Upper lobe of right lung (tissue), 1 donor: ENCODE measurements around the gene PLXNA4. TPM values are rescaled to one million over a fixed set of nuclear protein-coding genes. Genes with fewer than 3 reads are reported as not detected.

ENCODE experiments used
- ATAC-seq: fragments of 200-7000 bp; cut with Tn5 transposase; one replicate; pipeline ENCODE4 v1.9.1; 2020; ENCODE audit warnings: mild to moderate bottlenecking, moderate library complexity
- DNase-seq: peaks from one replicate; pipeline ENCODE4 v3.0.0-alpha.2; 2020
- H3K27ac ChIP-seq: fragments of 200-600 bp; one replicate; pipeline ENCODE4 v1.8.0; 2022
- H3K27me3 ChIP-seq: fragments of 200-600 bp; one replicate; pipeline ENCODE4 v1.8.0; 2022; ENCODE audit warnings: mild to moderate bottlenecking
- H3K36me3 ChIP-seq: fragments of 200-600 bp; one replicate; pipeline ENCODE4 v1.8.0; 2022
- H3K4me1 ChIP-seq: fragments of 200-600 bp; one replicate; pipeline ENCODE4 v1.8.0; 2022
- H3K4me3 ChIP-seq: fragments of 200-600 bp; one replicate; pipeline ENCODE4 v1.8.0; 2022; ENCODE audit warnings: mild to moderate bottlenecking
- H3K9me3 ChIP-seq: fragments of 200-600 bp; one replicate; pipeline ENCODE4 v1.8.0; 2022
- CTCF ChIP-seq: fragments of 200-600 bp; IDR thresholded peaks from one replicate; pipeline ENCODE4 v1.8.0; 2022; ENCODE audit warnings: antibody characterized with exemption
- intact Hi-C: fragments of 100-400 bp; cut with DNase I; formaldehyde crosslinking; loops from one replicate; pipeline ENCODE4 v1.11.0; 2022
- total RNA-seq: library from RNA; stranded (reverse); fragmentation: NEBNext Ultra II Directional; extraction: Animal tissue kit (Norgen Biotek cat#: 25700); gene quantifications from one replicate; pipeline ENCODE4 v1.2.1, GENCODE V29; 2021
- donor health status: DM: no; HTN: yes; CAD: no; lungs with severe emphysema.

The PLXNA4 gene
- total RNA-seq, 1 donor from 2014 or later, result 7.2 TPM

GRCh38 chr7:132546366-132547127, 29.7 kb downstream of the PLXNA4 start:
- H3K27ac ChIP-seq, result no peak overlapping the region
- ATAC-seq, result no peak
- no peak for TF ChIP-seq CTCF
- no peaks in the 10 kb centered on the region for H3K9me3 ChIP-seq
- no peaks in the 10 kb centered on the region for H3K27me3 ChIP-seq
- intact Hi-C loops, result no loop called here
- no peak for DNase-seq
- H3K36me3 ChIP-seq, result no peaks in the 10 kb centered on the region
- H3K4me3 ChIP-seq, result no peak overlapping the region
- H3K4me1 ChIP-seq, result no peaks in the 10 kb centered on the region

- intact Hi-C loops, result no loop called here
- no peak for TF ChIP-seq CTCF
- ATAC-seq, result no peak
- no peak overlapping the region for H3K27ac ChIP-seq
- H3K9me3 ChIP-seq, result no peaks in the 10 kb centered on the region
- H3K27me3 ChIP-seq, result no peaks in the 10 kb centered on the region
- H3K4me1 ChIP-seq, result no peaks in the 10 kb centered on the region
- H3K36me3 ChIP-seq, result no peaks in the 10 kb centered on the region
- DNase-seq, result no peak
- H3K4me3 ChIP-seq, result no peak overlapping the region
Measured at GRCh38 chr7:132545756-132546155, 30.5 kb downstream of the PLXNA4 start.

DNA sequence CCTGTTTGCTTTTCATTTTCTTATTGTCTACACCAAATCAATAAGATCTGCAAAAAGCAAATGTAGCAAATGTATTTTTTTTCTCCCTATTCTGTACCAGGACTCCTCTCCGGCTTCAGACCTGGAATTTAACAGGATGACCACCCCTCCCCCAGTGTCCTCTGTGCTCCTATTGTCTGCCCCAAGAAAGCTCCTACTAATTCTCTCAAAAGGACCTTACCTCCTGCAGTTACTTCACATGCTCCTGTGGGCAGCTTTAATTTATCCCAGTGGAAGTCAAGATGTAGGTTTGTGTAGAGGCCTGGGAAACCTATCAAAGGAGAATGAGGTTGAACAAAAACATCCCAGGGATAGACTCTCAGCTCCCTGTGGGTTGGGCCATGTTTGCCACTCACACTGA, 31.3 kb downstream of the PLXNA4 start:
- Histone ChIP-seq H3K36me3 (no peaks in the 10 kb centered on the region), H3K4me1 (no peaks in the 10 kb centered on the region), H3K9me3 (no peaks in the 10 kb centered on the region), H3K4me3 (no peak overlapping the region), H3K27me3 (no peaks in the 10 kb centered on the region), H3K27ac (no peak overlapping the region)
- TF ChIP-seq CTCF, result no peak
- DNase-seq (no peak), ATAC-seq (no peak)
- intact Hi-C loops, result no loop called here

DNA sequence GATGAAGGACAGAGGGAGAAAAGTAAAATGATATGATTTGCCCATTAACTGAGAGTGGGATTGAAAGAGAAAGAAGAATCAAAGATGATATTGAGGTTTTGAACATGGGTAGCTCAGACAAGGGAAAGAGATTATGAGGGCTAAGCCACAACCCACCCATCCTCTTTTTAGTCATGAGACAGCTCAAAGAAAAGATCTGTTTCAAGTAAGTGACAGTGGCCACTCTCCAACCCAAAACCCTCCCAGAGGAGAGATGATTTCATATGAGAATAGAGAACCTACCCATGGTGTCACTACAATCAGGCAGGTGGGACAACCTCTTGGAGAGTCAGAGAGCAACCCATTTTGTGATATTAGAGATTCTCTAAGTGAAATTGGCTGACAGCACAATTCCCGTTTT, 32.2 kb downstream of the PLXNA4 start:
- DNase-seq (no peak), ATAC-seq (no peak)
- no peak overlapping the region for H3K27ac ChIP-seq
- no peak overlapping the region for H3K4me3 ChIP-seq
- H3K9me3 ChIP-seq, result no peaks in the 10 kb centered on the region
- TF ChIP-seq CTCF, result no peak
- H3K36me3 ChIP-seq, result no peaks in the 10 kb centered on the region
- no peaks in the 10 kb centered on the region for H3K27me3 ChIP-seq
- intact Hi-C loops, result no loop called here
- no peaks in the 10 kb centered on the region for H3K4me1 ChIP-seq

DNA sequence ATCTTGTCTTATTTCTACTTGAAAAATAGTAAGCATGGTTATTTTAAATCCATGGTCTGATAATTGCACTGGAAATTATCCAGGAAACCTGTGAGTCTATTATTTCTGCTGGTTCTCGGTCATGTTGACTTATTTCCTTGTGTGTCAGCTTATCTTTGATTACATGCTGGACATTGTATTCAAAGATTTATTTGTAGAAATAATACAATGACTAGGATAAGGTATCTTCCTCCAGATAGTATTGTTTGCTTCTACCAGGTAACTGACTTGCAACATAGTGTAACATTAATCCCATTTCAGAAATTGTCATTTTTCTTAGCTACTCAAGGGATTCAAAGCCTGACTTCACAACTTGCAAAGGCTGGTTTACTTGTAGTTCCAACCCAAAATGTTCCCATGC, 33.4 kb downstream of the PLXNA4 start:
- no peak for DNase-seq
- H3K36me3 ChIP-seq, result no peaks in the 10 kb centered on the region

More for the DNA sequence above, 33.4 kb downstream of the PLXNA4 start:
- Histone ChIP-seq H3K4me1 (no peaks in the 10 kb centered on the region), H3K27ac (no peak overlapping the region), H3K9me3 (no peaks in the 10 kb centered on the region), H3K4me3 (no peak overlapping the region), H3K27me3 (no peaks in the 10 kb centered on the region)
- no peak for ATAC-seq
- no peak for TF ChIP-seq CTCF
- intact Hi-C loops, result no loop called here
